ENCODE data around the gene MICA.

- peak; percentile 27 for TF ChIP-seq POLR2A (IDR thresholded peaks at IDR 0.05; ENCODE audit: low read depth)
- TF ChIP-seq CTCF (IDR thresholded peaks at IDR 0.05), result peak; percentile 87 to 94 (median 91)
- peak in 1 of 2 donors; percentile 74 for TF ChIP-seq POLR2AphosphoS5 (IDR thresholded peaks at IDR 0.05)
Observed at GRCh38 chr6:31399589-31400466, 3.6 kb upstream of the MICA start.
